ENCODE measurements around the gene KCNK10.

Gene KCNK10

DNA sequence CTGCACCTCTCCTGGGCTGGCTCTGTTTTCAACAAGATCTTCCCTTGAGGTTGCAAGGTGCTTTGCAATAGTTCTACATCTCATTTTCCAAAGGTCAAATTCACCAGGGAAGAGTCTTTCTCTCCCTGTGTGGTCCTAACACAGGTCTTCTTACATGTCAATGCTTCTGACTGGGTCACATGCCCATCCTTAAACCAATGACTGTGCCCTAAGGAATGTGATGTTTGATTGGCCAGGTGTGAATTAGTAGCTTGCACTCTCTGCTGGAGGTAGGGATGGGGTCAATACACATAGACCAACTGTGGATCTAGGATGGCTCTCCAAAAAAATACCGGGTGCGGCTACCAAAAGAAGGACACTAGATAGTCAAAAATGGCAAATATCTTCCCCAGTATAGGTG is 19.9 kb upstream of the KCNK10 start:
- Histone ChIP-seq H3K27ac (ENCODE audit: low read depth, low read length) (no peak overlapping the region), H3K4me1 (ENCODE audit: control insufficient read depth in 1 of 2, insufficient read depth in 2 of 2, low read length in 2 of 2) (no peaks in the 10 kb centered on the region), H3K4me3 (ENCODE audit: low read depth in 1 of 2, low read length in 2 of 2) (no peak overlapping the region), H3K27me3 (ENCODE audit: control insufficient read depth in 1 of 2, insufficient read depth in 2 of 2, low read length in 2 of 2) (no peaks in the 10 kb centered on the region), H3K9ac (ENCODE audit: low read depth in 1 of 2, low read length in 2 of 2) (no peak overlapping the region), H3K36me3 (ENCODE audit: control insufficient read depth in 1 of 2, insufficient read depth in 2 of 2, low read length in 2 of 2) (no peaks in the 10 kb centered on the region), H3K9me3 (ENCODE audit: control insufficient read depth in 1 of 2, low read length in 2 of 2) (no peaks in the 10 kb centered on the region)

DNA sequence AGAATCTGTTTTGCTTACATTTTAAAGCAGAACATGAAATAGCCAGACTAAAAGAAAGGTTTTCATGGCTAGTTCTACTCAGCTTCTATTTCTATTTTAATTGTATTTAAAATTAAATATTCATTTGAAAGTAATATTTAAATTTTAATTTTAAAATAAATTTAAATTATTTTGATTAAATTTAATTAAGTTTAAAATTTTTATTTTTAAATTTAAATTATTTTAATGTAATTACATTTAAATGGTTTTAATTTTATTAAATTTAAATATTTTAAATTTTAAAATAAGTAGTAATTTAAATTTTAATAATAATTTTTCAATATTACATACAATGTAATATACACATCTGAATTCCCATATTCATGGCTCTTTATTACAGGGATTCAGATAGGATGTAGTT is 17.3 kb upstream of the KCNK10 start:
- no peaks in the 10 kb centered on the region for H3K36me3 ChIP-seq (ENCODE audit: control insufficient read depth in 1 of 2, insufficient read depth in 2 of 2, low read length in 2 of 2)
- no peak overlapping the region for H3K4me3 ChIP-seq (ENCODE audit: low read depth in 1 of 2, low read length in 2 of 2)
- no peak overlapping the region for H3K27ac ChIP-seq (ENCODE audit: low read depth, low read length)
- H3K4me1 ChIP-seq (ENCODE audit: control insufficient read depth in 1 of 2, insufficient read depth in 2 of 2, low read length in 2 of 2): no peaks in the 10 kb centered on the region
- no peaks in the 10 kb centered on the region for H3K27me3 ChIP-seq (ENCODE audit: control insufficient read depth in 1 of 2, insufficient read depth in 2 of 2, low read length in 2 of 2)
- H3K9me3 ChIP-seq (ENCODE audit: control insufficient read depth in 1 of 2, low read length in 2 of 2): no peaks in the 10 kb centered on the region
- no peak overlapping the region for H3K9ac ChIP-seq (ENCODE audit: low read depth in 1 of 2, low read length in 2 of 2)

DNA sequence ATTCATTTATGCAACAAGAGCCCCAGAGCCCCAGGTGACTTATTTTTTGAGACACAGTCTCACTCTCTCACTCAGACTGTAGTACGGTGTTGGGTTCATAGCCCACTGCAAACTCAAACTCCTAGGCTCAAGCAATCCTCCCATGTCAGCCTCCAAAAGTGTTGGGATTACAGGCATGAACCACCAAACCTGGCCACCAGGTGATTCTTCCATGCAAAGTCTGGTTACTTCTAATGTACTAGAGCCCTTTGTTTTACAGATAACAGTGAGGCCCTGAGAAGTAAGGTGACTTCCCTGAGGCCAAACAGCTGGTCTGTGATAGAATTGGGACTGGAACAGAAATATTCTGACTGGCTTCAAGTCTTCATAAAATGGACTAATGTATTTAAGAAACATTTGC is 10.0 kb upstream of the KCNK10 start:
- Histone ChIP-seq H3K27ac (ENCODE audit: low read depth, low read length) (no peak overlapping the region), H3K4me3 (ENCODE audit: low read depth in 1 of 2, low read length in 2 of 2) (no peak overlapping the region), H3K4me1 (ENCODE audit: control insufficient read depth in 1 of 2, insufficient read depth in 2 of 2, low read length in 2 of 2) (no peaks in the 10 kb centered on the region), H3K36me3 (ENCODE audit: control insufficient read depth in 1 of 2, insufficient read depth in 2 of 2, low read length in 2 of 2) (no peaks in the 10 kb centered on the region), H3K9me3 (ENCODE audit: control insufficient read depth in 1 of 2, low read length in 2 of 2) (no peaks in the 10 kb centered on the region), H3K9ac (ENCODE audit: low read depth in 1 of 2, low read length in 2 of 2) (no peak overlapping the region), H3K27me3 (ENCODE audit: control insufficient read depth in 1 of 2, insufficient read depth in 2 of 2, low read length in 2 of 2) (peaks cover 3 to 24% of the 10 kb centered on the region in 2 donors)

GRCh38 chr14:88327497-88327896 is 4.4 kb upstream of the KCNK10 start:
- no peak overlapping the region for H3K4me3 ChIP-seq (ENCODE audit: low read depth in 1 of 2, low read length in 2 of 2)
- peaks cover 2 to 5% of the 10 kb centered on the region in 2 donors for H3K4me1 ChIP-seq (ENCODE audit: control insufficient read depth in 1 of 2, insufficient read depth in 2 of 2, low read length in 2 of 2)
- H3K27me3 ChIP-seq (ENCODE audit: control insufficient read depth in 1 of 2, insufficient read depth in 2 of 2, low read length in 2 of 2): peaks cover 43 to 72% of the 10 kb centered on the region in 2 donors
- H3K9ac ChIP-seq (ENCODE audit: low read depth in 1 of 2, low read length in 2 of 2): no peak overlapping the region
- H3K27ac ChIP-seq (ENCODE audit: low read depth, low read length): no peak overlapping the region
- H3K36me3 ChIP-seq (ENCODE audit: control insufficient read depth in 1 of 2, insufficient read depth in 2 of 2, low read length in 2 of 2): no peaks in the 10 kb centered on the region
- no peaks in the 10 kb centered on the region for H3K9me3 ChIP-seq (ENCODE audit: control insufficient read depth in 1 of 2, low read length in 2 of 2)

DNA sequence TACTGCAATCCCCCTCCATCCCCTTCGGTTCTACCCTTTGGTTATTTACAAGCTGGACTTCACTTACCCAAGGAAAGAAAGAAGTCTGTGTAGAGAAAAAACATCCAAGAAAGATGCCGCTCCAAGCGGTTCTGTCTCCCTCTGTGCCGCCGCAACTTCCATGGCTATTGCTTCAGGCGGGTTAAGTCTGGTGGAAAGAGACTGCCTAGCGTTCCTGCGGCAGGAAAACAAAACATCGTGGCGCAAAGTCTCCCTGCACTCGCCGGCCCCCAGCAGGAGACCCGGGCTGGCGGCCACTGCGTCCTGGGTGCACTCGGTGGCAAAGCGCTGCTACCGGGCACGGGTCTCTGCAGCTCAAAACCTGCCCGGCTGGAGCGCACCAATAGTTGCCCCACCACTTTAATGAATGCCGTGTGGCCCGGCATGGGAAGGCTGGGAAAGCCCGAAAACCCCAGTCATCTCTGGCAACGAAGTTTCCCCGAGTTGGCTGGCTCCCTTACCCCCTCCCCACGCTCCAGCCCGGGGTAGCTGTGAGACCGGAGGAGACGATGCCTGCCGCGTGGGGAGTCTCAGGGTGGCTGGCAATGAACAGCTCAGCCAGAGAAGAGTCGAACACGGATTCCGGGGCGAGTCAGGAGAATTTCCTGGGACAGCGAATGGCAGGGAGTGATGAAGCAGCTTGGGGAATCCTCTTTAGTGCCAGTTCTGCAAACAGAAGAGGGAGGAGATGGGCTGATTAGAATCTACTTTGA is 3.5 kb upstream of the KCNK10 start:
- Histone ChIP-seq H3K36me3 (ENCODE audit: control insufficient read depth in 1 of 2, insufficient read depth in 2 of 2, low read length in 2 of 2) (no peaks in the 10 kb centered on the region), H3K27me3 (ENCODE audit: control insufficient read depth in 1 of 2, insufficient read depth in 2 of 2, low read length in 2 of 2) (peaks cover 52 to 78% of the 10 kb centered on the region in 2 donors), H3K4me3 (ENCODE audit: low read depth in 1 of 2, low read length in 2 of 2) (no peak overlapping the region), H3K4me1 (ENCODE audit: control insufficient read depth in 1 of 2, insufficient read depth in 2 of 2, low read length in 2 of 2) (peaks cover 9 to 12% of the 10 kb centered on the region in 2 donors), H3K9ac (ENCODE audit: low read depth in 1 of 2, low read length in 2 of 2) (no peak overlapping the region), H3K9me3 (ENCODE audit: control insufficient read depth in 1 of 2, low read length in 2 of 2) (no peaks in the 10 kb centered on the region), H3K27ac (ENCODE audit: low read depth, low read length) (no peak overlapping the region)

- Histone ChIP-seq H3K27me3 (ENCODE audit: control insufficient read depth in 1 of 2, insufficient read depth in 2 of 2, low read length in 2 of 2) (peaks cover 56 to 82% of the 10 kb centered on the region in 2 donors), H3K36me3 (ENCODE audit: control insufficient read depth in 1 of 2, insufficient read depth in 2 of 2, low read length in 2 of 2) (no peaks in the 10 kb centered on the region), H3K4me1 (ENCODE audit: control insufficient read depth in 1 of 2, insufficient read depth in 2 of 2, low read length in 2 of 2) (peaks cover 9 to 12% of the 10 kb centered on the region in 2 donors), H3K4me3 (ENCODE audit: low read depth in 1 of 2, low read length in 2 of 2) (no peak overlapping the region), H3K9ac (ENCODE audit: low read depth in 1 of 2, low read length in 2 of 2) (no peak overlapping the region), H3K27ac (ENCODE audit: low read depth, low read length) (no peak overlapping the region), H3K9me3 (ENCODE audit: control insufficient read depth in 1 of 2, low read length in 2 of 2) (no peaks in the 10 kb centered on the region)
Observed at GRCh38 chr14:88325883-88326282, 2.8 kb upstream of the KCNK10 start.

GRCh38 chr14:88324930-88325329 is 1.9 kb upstream of the KCNK10 start:
- no peak overlapping the region for H3K27ac ChIP-seq (ENCODE audit: low read depth, low read length)
- peaks cover 62 to 84% of the 10 kb centered on the region in 2 donors for H3K27me3 ChIP-seq (ENCODE audit: control insufficient read depth in 1 of 2, insufficient read depth in 2 of 2, low read length in 2 of 2)
- no peak overlapping the region for H3K9ac ChIP-seq (ENCODE audit: low read depth in 1 of 2, low read length in 2 of 2)
- no peak overlapping the region for H3K4me3 ChIP-seq (ENCODE audit: low read depth in 1 of 2, low read length in 2 of 2)
- H3K36me3 ChIP-seq (ENCODE audit: control insufficient read depth in 1 of 2, insufficient read depth in 2 of 2, low read length in 2 of 2): no peaks in the 10 kb centered on the region
- H3K4me1 ChIP-seq (ENCODE audit: control insufficient read depth in 1 of 2, insufficient read depth in 2 of 2, low read length in 2 of 2): peaks cover 9 to 12% of the 10 kb centered on the region in 2 donors
- H3K9me3 ChIP-seq (ENCODE audit: control insufficient read depth in 1 of 2, low read length in 2 of 2): no peaks in the 10 kb centered on the region

- Histone ChIP-seq H3K9me3 (ENCODE audit: control insufficient read depth in 1 of 2, low read length in 2 of 2) (no peaks in the 10 kb centered on the region), H3K27me3 (ENCODE audit: control insufficient read depth in 1 of 2, insufficient read depth in 2 of 2, low read length in 2 of 2) (peaks cover 64 to 85% of the 10 kb centered on the region in 2 donors), H3K9ac (ENCODE audit: low read depth in 1 of 2, low read length in 2 of 2) (no peak overlapping the region), H3K4me1 (ENCODE audit: control insufficient read depth in 1 of 2, insufficient read depth in 2 of 2, low read length in 2 of 2) (peaks cover 9 to 12% of the 10 kb centered on the region in 2 donors), H3K27ac (ENCODE audit: low read depth, low read length) (no peak overlapping the region), H3K4me3 (ENCODE audit: low read depth in 1 of 2, low read length in 2 of 2) (no peak overlapping the region), H3K36me3 (ENCODE audit: control insufficient read depth in 1 of 2, insufficient read depth in 2 of 2, low read length in 2 of 2) (no peaks in the 10 kb centered on the region)
Observed at GRCh38 chr14:88324491-88324890, 1.4 kb upstream of the KCNK10 start.

- peak overlapping the region in 1 of 2 donors; percentile 28 for H3K4me3 ChIP-seq (ENCODE audit: low read depth in 1 of 2, low read length in 2 of 2)
- no peak overlapping the region for H3K27ac ChIP-seq (ENCODE audit: low read depth, low read length)
- H3K27me3 ChIP-seq (ENCODE audit: control insufficient read depth in 1 of 2, insufficient read depth in 2 of 2, low read length in 2 of 2): peaks cover 64 to 77% of the 10 kb centered on the region in 2 donors
- no peak overlapping the region for H3K9ac ChIP-seq (ENCODE audit: low read depth in 1 of 2, low read length in 2 of 2)
- H3K36me3 ChIP-seq (ENCODE audit: control insufficient read depth in 1 of 2, insufficient read depth in 2 of 2, low read length in 2 of 2): no peaks in the 10 kb centered on the region
- no peaks in the 10 kb centered on the region for H3K9me3 ChIP-seq (ENCODE audit: control insufficient read depth in 1 of 2, low read length in 2 of 2)
- peaks cover 9 to 12% of the 10 kb centered on the region in 2 donors for H3K4me1 ChIP-seq (ENCODE audit: control insufficient read depth in 1 of 2, insufficient read depth in 2 of 2, low read length in 2 of 2)
Observed at GRCh38 chr14:88323523-88324199, 592 bp upstream of the KCNK10 start.

DNA sequence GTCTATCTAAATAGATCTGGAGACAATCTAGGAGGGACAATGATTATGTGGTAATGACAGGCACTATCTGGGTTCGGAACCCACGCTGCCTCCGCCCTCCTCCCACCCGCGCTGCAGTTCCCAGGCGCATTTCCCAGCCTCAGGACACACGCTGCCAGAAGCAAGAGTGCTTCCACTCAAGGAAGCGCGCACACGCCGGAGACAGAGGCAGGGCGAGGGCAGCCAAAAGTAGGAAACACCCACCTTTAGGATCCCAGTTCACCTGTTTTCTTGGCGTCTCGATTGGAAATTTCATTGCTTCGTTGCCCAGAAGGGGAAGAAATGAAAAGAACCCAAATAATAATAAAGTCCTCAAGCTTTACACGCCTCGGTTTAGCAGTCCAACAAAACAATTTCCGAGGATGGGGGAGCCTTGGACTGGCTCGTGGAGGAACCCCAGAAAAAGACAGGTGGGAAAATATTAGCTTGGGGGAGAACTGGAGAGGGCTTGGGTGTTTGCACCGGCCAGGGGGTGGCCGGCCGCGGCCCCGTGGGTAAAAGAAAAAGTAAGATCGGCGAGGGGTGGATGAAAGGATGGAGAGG is 474 bp downstream of the KCNK10 start:
- no peaks in the 10 kb centered on the region for H3K9me3 ChIP-seq (ENCODE audit: control insufficient read depth in 1 of 2, low read length in 2 of 2)
- no peak overlapping the region for H3K9ac ChIP-seq (ENCODE audit: low read depth in 1 of 2, low read length in 2 of 2)
- peak overlapping the region in 1 of 2 donors; percentile 54 for H3K4me3 ChIP-seq (ENCODE audit: low read depth in 1 of 2, low read length in 2 of 2)
- no peaks in the 10 kb centered on the region for H3K36me3 ChIP-seq (ENCODE audit: control insufficient read depth in 1 of 2, insufficient read depth in 2 of 2, low read length in 2 of 2)
- H3K27ac ChIP-seq (ENCODE audit: low read depth, low read length): no peak overlapping the region
- H3K27me3 ChIP-seq (ENCODE audit: control insufficient read depth in 1 of 2, insufficient read depth in 2 of 2, low read length in 2 of 2): peaks cover 65 to 79% of the 10 kb centered on the region in 2 donors
- peaks cover 9 to 12% of the 10 kb centered on the region in 2 donors for H3K4me1 ChIP-seq (ENCODE audit: control insufficient read depth in 1 of 2, insufficient read depth in 2 of 2, low read length in 2 of 2)
